ENCODE data around the gene BAHCC1. TPM values are rescaled to one million over a fixed set of nuclear protein-coding genes. Genes with fewer than 3 reads are reported as not detected.
A peak's percentile ranks its signal among the peaks of the same experiment; 100 is the strongest.

Gene BAHCC1
- total and polyA plus RNA-seq, 9 of the 15 experiments (the other 6 are each of a cell fraction or from before 2014, with no cell fraction given) = 0.14 to 26.9 (median 5.0) TPM

- no peak for TF ChIP-seq ZNF395 (CRISPR knock-in tag; IDR thresholded peaks at IDR 0.05)
- no peak for TF ChIP-seq NFE2L1 (tag; IDR thresholded peaks at IDR 0.05; ENCODE audit: borderline replicate concordance, low read depth)
- TF ChIP-seq CBX2 (IDR thresholded peaks at IDR 0.05; ENCODE audit: insufficient read depth, low read length, poor library complexity, severe bottlenecking) = no peak
- 0 out of 2 replicates have a peak, but pooled peaks have one; percentile 33 for TF ChIP-seq MAFG (tag; conservative IDR thresholded peaks at IDR 0.05)
- no peak for TF ChIP-seq EWSR1 (IDR thresholded peaks at IDR 0.05; ENCODE audit: borderline replicate concordance, low read depth, partially characterized antibody)
- TF ChIP-seq ARHGAP35 (IDR thresholded peaks at IDR 0.05; ENCODE audit: partially characterized antibody) = no peak
- no peak for TF ChIP-seq JUN (IDR thresholded peaks at IDR 0.05; ENCODE audit: borderline replicate concordance, low read depth, low read length)
- TF ChIP-seq JUN (CRISPR knock-in tag; IDR thresholded peaks at IDR 0.05; ENCODE audit: borderline replicate concordance) = no peak
- TF ChIP-seq COPS2 (conservative IDR thresholded peaks at IDR 0.05) = no peak
- no peak for TF ChIP-seq RAD21 (CRISPR knock-in tag; conservative IDR thresholded peaks at IDR 0.05 in 1 of 2, IDR thresholded peaks at IDR 0.05 in 1 of 2)
- no peak for TF ChIP-seq ARID1B (IDR thresholded peaks at IDR 0.05)
- no peak for TF ChIP-seq SMARCC2 (IDR thresholded peaks at IDR 0.05; ENCODE audit: low read depth)
- TF ChIP-seq PHF21A (IDR thresholded peaks at IDR 0.05; ENCODE audit: borderline replicate concordance, low read depth) = no peak; the same call in 1 of the 2 replicates
- TF ChIP-seq BCOR (IDR thresholded peaks at IDR 0.05) = no peak
- no peak for TF ChIP-seq SRF (CRISPR knock-in tag; IDR thresholded peaks at IDR 0.05)
- no peak for TF ChIP-seq ZNF584 (CRISPR knock-in tag; IDR thresholded peaks at IDR 0.05; ENCODE audit: low read depth)
- TF ChIP-seq ZNF76 (CRISPR knock-in tag; IDR thresholded peaks at IDR 0.05; ENCODE audit: borderline replicate concordance) = no peak
- TF ChIP-seq, protein P1, sequence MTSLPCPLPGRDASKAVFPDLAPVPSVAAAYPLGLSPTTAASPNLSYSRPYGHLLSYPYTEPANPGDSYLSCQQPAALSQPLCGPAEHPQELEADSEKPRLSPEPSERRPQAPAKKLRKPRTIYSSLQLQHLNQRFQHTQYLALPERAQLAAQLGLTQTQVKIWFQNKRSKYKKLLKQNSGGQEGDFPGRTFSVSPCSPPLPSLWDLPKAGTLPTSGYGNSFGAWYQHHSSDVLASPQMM (CRISPR knock-in tag; IDR thresholded peaks at IDR 0.05) = no peak
- no peak for TF ChIP-seq SRSF7 (optimal IDR thresholded peaks at IDR 0.05; ENCODE audit: low read depth, low read length)
- TF ChIP-seq CBX8 (IDR thresholded peaks at IDR 0.05; ENCODE audit: borderline replicate concordance, extremely low read depth, low read depth, low read length, poor library complexity, severe bottlenecking) = no peak
- TF ChIP-seq DPF2 (IDR thresholded peaks at IDR 0.05) = no peak
- TF ChIP-seq EHMT2 (IDR thresholded peaks at IDR 0.05) = no peak
- TF ChIP-seq, protein P2, sequence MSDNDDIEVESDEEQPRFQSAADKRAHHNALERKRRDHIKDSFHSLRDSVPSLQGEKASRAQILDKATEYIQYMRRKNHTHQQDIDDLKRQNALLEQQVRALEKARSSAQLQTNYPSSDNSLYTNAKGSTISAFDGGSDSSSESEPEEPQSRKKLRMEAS (CRISPR knock-in tag; IDR thresholded peaks at IDR 0.05) = peak; percentile 47; the same call in 1 of the 2 replicates
- no peak for TF ChIP-seq ZBTB17 (CRISPR knock-in tag; IDR thresholded peaks at IDR 0.05)
- TF ChIP-seq TRIM24 (IDR thresholded peaks at IDR 0.05) = no peak
- TF ChIP-seq NFE2 (IDR thresholded peaks at IDR 0.05; ENCODE audit: low read depth) = no peak
Measured at GRCh38 chr17:81493198-81494038, 98.2 kb downstream of the BAHCC1 start (continued).
